Stomach (tissue), 4 donors: Measurements from ENCODE around the gene CLDN18.

Experiments used
- CTCF ChIP-seq, 7 experiments: fragments of 450-650 bp in 4 of 7; fragments of 200-600 bp in 3 of 7; sonication (generic) in 3 of 7; IDR thresholded peaks; one replicate each; pipeline ENCODE4 v1.5.1; 2016 to 2019; ENCODE audit warnings: antibody characterized with exemption in 7 of 7, control low read depth in 2 of 7, mild to moderate bottlenecking in 1 of 7
- EP300 ChIP-seq: sonication (generic); formaldehyde crosslinking; IDR thresholded peaks from one replicate; pipeline ENCODE4 v1.6.1; 2017; ENCODE audit warnings: antibody characterized with exemption
- POLR2A ChIP-seq, 4 donors: fragments of 450-650 bp; IDR thresholded peaks; one replicate each; pipeline ENCODE4 v1.6.1; 2016; ENCODE audit warnings: antibody characterized with exemption in 4 of 4, control low read depth in 2 of 4, mild to moderate bottlenecking in 1 of 4, moderate library complexity in 1 of 4
- POLR2AphosphoS5 ChIP-seq, 3 donors: sonication (generic); formaldehyde crosslinking; IDR thresholded peaks; one replicate each; pipeline ENCODE4 v1.6.1; 2016; ENCODE audit warnings: antibody characterized with exemption in 3 of 3

GRCh38 chr3:138010273-138010590, 267 bp downstream of the CLDN18 start:
- no peak for TF ChIP-seq POLR2A (IDR thresholded peaks at IDR 0.05)
- no peak for TF ChIP-seq CTCF (IDR thresholded peaks at IDR 0.05)
- TF ChIP-seq EP300: no peak
- TF ChIP-seq POLR2AphosphoS5 (IDR thresholded peaks at IDR 0.05): no peak
